NCI-H2171 (cell line): ENCODE data around the gene SPSB3.
A peak's percentile ranks its signal among the peaks of the same experiment; 100 is the strongest.

Source experiments
- DNase-seq: peaks from one replicate; lab custom pipeline; 2025; lab: John Stamatoyannopoulos, UW

The SPSB3 gene

DNA sequence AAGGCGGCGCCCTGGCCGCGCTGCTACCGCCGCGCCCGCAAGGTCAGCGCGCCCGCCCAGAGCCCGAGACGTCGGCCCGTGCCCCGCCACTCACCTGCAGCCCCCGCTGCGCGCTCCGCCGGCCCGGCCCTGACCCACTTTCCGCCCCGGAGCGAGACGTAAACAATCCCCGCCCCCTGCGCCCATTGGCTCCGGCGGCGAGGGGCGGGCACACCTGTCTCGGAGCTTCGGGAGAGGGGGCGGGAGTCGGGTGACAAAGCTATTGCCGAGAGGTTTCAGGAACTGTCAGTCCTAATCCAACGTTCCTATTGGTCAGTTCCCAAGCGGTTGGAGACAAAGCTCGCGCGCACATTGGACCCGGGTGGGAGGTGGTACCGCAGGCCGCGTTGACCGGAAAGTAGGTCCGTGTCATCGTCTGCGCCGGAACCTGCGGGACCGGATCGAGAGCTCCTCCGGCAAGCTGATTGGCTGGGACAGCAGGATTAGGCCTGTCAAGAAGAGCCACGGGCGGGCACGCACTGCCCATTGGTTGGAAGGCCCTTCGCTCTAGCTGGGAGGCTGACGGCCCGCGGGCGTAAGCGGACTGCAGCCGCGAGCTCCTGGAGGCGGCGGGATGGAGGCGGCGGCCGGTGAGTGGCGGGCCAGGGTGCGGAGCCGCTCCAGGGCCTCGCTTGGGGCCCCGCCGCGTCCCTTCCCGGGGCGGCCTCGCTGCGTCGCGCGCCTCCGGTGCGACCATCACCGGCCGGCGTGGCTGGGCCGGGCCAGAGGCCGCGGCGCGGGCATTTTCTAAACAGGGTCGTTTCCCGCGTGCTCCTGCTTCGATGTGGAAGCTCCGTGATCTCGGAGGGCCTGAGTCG lies at the start of gene SPSB3, which contains the start of gene NUBP2:
TSS of gene SPSB3 (minus strand) at position 164 of the 857 bp plus-strand sequence. CDS start 1,088 bp downstream, outside the sequence.
TSS of gene NUBP2 (plus strand) at position 553 of the 857 bp plus-strand sequence. CDS start at position 614, 61 bp downstream.
- DNase-seq, result peak; percentile 99

GRCh38 chr16:1831186-1832075 lies 49.1 kb upstream of the SPSB3 start:
- no peak for DNase-seq

- no peak for DNase-seq
These were observed 47.8 kb upstream of the SPSB3 start for GRCh38 chr16:1830213-1830612.

- no peak for DNase-seq
These were observed 46.5 kb upstream of the SPSB3 start for GRCh38 chr16:1828645-1829410.

DNA sequence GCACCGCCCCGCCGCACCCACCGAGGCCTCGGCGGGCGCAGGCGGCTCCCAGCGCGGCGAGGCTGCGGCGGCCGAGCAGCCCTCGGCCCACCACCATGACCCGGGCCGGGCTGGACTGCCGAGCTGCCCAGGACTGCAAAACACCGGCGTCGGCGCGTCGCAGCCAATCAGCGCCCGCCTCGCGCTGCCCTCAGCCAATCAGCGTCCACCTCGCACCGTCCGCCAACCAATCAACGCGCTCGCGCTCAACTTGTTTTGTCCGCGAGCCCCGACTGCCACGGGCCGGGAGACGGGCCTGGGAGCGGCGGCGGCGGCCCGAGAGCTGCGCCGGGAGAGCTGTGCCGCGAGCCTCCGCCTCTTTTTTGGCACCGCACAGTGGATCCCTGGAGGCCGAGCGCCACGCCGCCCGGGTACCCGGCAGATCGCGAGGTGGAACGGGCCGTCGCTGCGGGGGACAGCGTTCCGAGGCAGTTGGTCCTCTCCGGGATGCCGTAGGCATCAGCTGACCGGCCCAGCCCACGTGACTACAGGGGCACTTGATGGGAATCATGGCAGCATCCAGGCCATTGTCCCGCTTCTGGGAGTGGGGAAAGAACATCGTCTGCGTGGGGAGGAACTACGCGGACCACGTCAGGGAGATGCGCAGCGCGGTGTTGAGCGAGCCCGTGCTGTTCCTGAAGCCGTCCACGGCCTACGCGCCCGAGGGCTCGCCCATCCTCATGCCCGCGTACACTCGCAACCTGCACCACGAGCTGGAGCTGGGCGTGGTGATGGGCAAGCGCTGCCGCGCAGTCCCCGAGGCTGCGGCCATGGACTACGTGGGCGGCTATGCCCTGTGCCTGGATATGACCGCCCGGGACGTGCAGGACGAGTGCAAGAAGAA lies 44.6 kb upstream of the SPSB3 start, which contains the start of the genes FAHD1 and HAGH:
TSS of gene FAHD1 (plus strand) at position 516 of the 883 bp plus-strand sequence. CDS start at position 549, 33 bp downstream.
TSS of gene HAGH (minus strand) at position 135 of the 883 bp plus-strand sequence. CDS start at position 97, 38 bp downstream.
- peak; percentile 90 for DNase-seq

- DNase-seq, result peak; percentile 66
These were observed 43.7 kb upstream of the SPSB3 start for GRCh38 chr16:1825864-1826690.

- DNase-seq, result no peak
These were observed 43.1 kb upstream of the SPSB3 start for GRCh38 chr16:1825381-1825863.

DNA sequence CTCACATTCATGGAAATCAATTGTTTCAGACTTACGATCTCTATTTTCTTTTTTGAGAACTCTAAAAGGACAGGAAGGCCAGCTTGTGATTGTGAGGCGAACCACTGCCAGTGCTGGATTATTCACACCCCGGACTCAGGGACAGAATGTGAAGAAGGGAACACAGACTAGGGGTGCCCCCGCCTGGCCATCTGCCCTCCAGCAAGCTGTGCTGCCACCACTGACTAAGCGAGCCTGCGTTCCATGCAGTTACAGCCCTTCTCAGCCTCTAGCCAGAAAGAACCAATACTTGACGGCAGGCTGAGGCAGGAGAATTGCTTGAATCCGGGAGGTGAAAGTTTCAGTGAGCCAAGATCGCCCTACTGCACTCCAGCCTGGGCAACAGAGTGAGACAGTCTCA lies 41.5 kb upstream of the SPSB3 start:
- DNase-seq, result no peak

- no peak for DNase-seq
These were observed 40.4 kb upstream of the SPSB3 start for GRCh38 chr16:1822801-1823200.

- no peak for DNase-seq
These were observed 39.7 kb upstream of the SPSB3 start for GRCh38 chr16:1821861-1822611.

DNA sequence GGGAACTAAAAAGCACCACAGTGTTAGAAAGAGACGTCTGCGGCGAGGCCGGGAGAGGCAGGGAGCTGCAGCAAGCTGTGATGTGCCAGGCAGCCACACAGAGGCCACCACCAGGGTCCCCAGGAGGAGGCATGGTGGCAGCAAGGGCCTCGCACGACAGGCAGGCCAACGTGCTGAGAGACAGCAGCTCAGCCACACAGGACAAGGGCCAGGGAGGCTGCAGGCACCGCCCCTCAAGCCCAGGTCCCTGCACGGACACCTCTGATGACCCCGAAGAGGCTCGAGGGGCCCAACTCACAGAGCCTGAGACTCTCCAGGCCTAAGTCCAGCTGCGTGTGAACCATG lies 38.5 kb upstream of the SPSB3 start:
- DNase-seq, result no peak

- DNase-seq, result no peak
These were observed 38.0 kb upstream of the SPSB3 start for GRCh38 chr16:1820096-1820945.

- DNase-seq, result no peak
These were observed 37.2 kb upstream of the SPSB3 start for GRCh38 chr16:1819611-1820010.

- no peak for DNase-seq
These were observed 36.6 kb upstream of the SPSB3 start for GRCh38 chr16:1818873-1819525.

DNA sequence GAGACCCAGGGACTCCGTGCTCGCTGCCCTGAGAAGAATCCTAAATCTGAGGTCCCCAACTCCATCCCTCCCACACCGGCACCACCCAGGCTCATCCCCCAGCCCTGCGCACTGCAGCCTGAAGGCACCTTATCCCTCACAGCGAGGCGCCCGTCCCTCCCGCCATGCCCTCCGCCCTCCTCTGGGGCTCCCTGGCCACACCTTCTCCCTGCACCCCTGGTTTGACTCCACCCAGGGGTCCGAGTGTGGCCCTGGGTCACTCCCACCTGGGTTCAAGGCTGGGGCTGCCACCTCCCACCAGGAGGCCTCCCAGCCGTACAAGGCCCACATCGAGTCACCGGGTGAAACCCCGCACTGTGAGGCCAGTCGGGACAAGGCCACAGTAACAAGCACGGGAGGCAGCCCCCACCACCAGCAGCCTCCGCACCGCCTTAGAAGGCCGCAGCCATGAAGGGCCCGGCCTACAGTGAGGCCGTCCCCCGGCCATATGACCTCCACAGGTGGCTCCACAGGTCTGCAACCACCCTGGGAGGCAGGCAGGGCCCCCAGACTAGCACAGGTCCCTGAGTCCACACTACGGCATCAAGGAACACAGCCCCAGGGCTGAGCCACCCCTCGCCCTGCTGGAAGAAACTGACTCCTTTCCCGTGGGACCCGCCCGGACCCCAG lies 36.0 kb upstream of the SPSB3 start:
- DNase-seq, result no peak

- no peak for DNase-seq
These were observed 35.3 kb upstream of the SPSB3 start for GRCh38 chr16:1817716-1818115.

DNA sequence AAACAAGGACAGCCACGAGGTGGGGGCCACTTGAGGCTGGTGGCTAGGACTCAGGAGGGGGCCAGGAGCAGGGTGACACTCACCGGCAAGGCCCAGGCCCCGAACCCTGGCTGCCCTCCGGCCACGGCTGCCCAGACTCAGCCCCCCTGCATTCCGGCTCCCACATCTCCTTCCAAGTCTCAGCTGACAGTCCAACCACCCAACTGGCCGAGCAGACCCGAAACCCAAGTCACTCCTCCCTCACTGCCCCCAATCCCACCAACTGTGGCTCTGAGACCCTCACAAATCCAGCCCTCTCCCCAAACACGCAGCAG lies 34.9 kb upstream of the SPSB3 start:
- DNase-seq, result no peak
